GM12878 (cell line): ENCODE measurements around the gene AGAP1. TPM values are rescaled to one million over a fixed set of nuclear protein-coding genes. Genes with fewer than 3 reads are reported as not detected.

Source experiments
- ATAC-seq: fragments of 200-7000 bp; cut with Tn5 transposase; 3 replicates; pipeline ENCODE4 v1.9.1; 2020; ENCODE audit warnings: mild to moderate bottlenecking, moderate library complexity
- BruUV-seq: library from RNA; stranded (reverse); fragments of 400-500 nt; replicated peaks from 2 replicates; lab custom pipeline; 2021; lab: Mats Ljungman, UMichigan
- CTCF ChIA-PET: fragments of 300-600 bp; sonication (Branson Sonifier 250); formaldehyde crosslinking; extraction: SDS; loops from one replicate; lab custom pipeline; 2021; ENCODE audit warnings: inconsistent platforms; lab: Yijun Ruan, JAX
- POLR2A ChIA-PET: fragments of 350-600 bp; formaldehyde crosslinking; extraction: SDS; loops from one replicate; lab custom pipeline; 2021; ENCODE audit warnings: inconsistent platforms; lab: Charles Lee
- RAD21 ChIA-PET: fragments of 300-600 bp; sonication (Branson Sonifier 250); formaldehyde crosslinking; loops from one replicate; lab custom pipeline; 2023; ENCODE audit warnings: antibody characterized with exemption; ENCODE audit not compliant: unreplicated experiment; lab: Charles Lee
- SMC1A ChIA-PET: fragments of 300-600 bp; sonication (Branson Sonifier 250); formaldehyde crosslinking; loops from one replicate; lab custom pipeline; 2023; ENCODE audit not compliant: unreplicated experiment, uncharacterized antibody; lab: Charles Lee
- DNase-seq: peaks from one replicate; pipeline ENCODE4 v3.0.0-alpha.2; 2011; ENCODE audit warnings: low read depth, low spot score
- FAIRE-seq: peaks from 3 replicates; lab custom pipeline; 2011; peaks lifted over from hg19 to GRCh38; lab: Jason Lieb, UNC
- H2AFZ ChIP-seq: 2 replicates; pipeline ENCODE4 v1.6.0; 2011; ENCODE audit warnings: low read depth, low read length, control low read depth; ENCODE audit not compliant: control insufficient read depth
- H3K27ac ChIP-seq: 2 replicates; pipeline ENCODE4 v1.5.1; 2011; ENCODE audit warnings: control low read depth; ENCODE audit not compliant: control insufficient read depth, insufficient read depth
- H3K27me3 ChIP-seq, 2 experiments: replicated peaks in 1 of 2; 2 replicates each; pipeline versions ENCODE4 v1.6.0 to v1.6.1; 2011; ENCODE audit warnings: low read length in 1 of 2; ENCODE audit not compliant: control insufficient read depth in 2 of 2, insufficient read depth in 2 of 2
- H3K36me3 ChIP-seq, 2 experiments: 2 replicates each; pipeline ENCODE4 v1.5.1; 2011; ENCODE audit warnings: low read length in 1 of 2; ENCODE audit not compliant: control insufficient read depth in 2 of 2, insufficient read depth in 2 of 2
- H3K4me1 ChIP-seq: 2 replicates; pipeline ENCODE4 v1.6.1; 2011; ENCODE audit warnings: mild to moderate bottlenecking, low read length, moderate library complexity, mixed read lengths; ENCODE audit not compliant: control insufficient read depth, insufficient read depth
- H3K4me2 ChIP-seq: 2 replicates; pipeline ENCODE4 v1.6.0; 2011; ENCODE audit warnings: control low read depth; ENCODE audit not compliant: control insufficient read depth, insufficient read depth
- H3K4me3 ChIP-seq: fragments of 200-600 bp; sonication (generic); 2 replicates; pipeline ENCODE4 v1.5.1; 2016
- H3K79me2 ChIP-seq: 2 replicates; pipeline ENCODE4 v1.6.0; 2011; ENCODE audit warnings: low read length; ENCODE audit not compliant: control insufficient read depth, insufficient read depth
- H3K9ac ChIP-seq: 2 replicates; pipeline ENCODE4 v1.8.0; 2011; ENCODE audit warnings: low read length, control low read depth, mixed read lengths; ENCODE audit not compliant: control insufficient read depth, insufficient read depth
- H3K9me3 ChIP-seq: replicated peaks from 3 replicates; pipeline ENCODE4 v1.5.1; 2011; ENCODE audit warnings: mild to moderate bottlenecking, low read length; ENCODE audit not compliant: control insufficient read depth, insufficient read depth
- H4K20me1 ChIP-seq: 2 replicates; pipeline ENCODE4 v1.6.0; 2011; ENCODE audit not compliant: control insufficient read depth, insufficient read depth
- CBFB ChIP-seq: IDR thresholded peaks from 2 replicates; pipeline ENCODE4 v1.6.1; 2016; ENCODE audit warnings: antibody characterized with exemption, low read depth
- CHD2 ChIP-seq: IDR thresholded peaks from 2 replicates; pipeline ENCODE4 v1.6.1; 2011; ENCODE audit warnings: low read depth, low read length, improper control_type of control experiment, borderline replicate concordance
- EP300 ChIP-seq, 2 experiments: fragments of 150-350 bp in 1 of 2; IDR thresholded peaks; 2 replicates each; pipeline ENCODE4 v1.6.1; 2011 to 2012; ENCODE audit warnings: low read depth in 2 of 2, low read length in 2 of 2, borderline replicate concordance in 1 of 2, improper control_type of control experiment in 1 of 2, inconsistent platforms in 1 of 2; ENCODE audit not compliant: control insufficient read depth in 1 of 2
- PAX5 ChIP-seq: IDR thresholded peaks from 2 replicates; pipeline ENCODE4 v1.6.1; 2011; ENCODE audit warnings: low read depth, low read length, borderline replicate concordance
- POLR2A ChIP-seq: IDR thresholded peaks from 2 replicates; pipeline ENCODE4 v1.6.1; 2011; ENCODE audit warnings: low read depth, mild to moderate bottlenecking, low read length
- RELA ChIP-seq: fragments of 450-650 bp; IDR thresholded peaks from 2 replicates; pipeline ENCODE4 v1.8.0; 2014; ENCODE audit warnings: borderline replicate concordance; ENCODE audit not compliant: partially characterized antibody
- STAT1 ChIP-seq: fragments of 450-650 bp; conservative IDR thresholded peaks from 2 replicates; pipeline ENCODE4 v1.6.1; 2014; ENCODE audit warnings: antibody characterized with exemption, mild to moderate bottlenecking
- SUZ12 ChIP-seq: fragments of 200-600 bp; sonication (generic); IDR thresholded peaks from one replicate; pipeline ENCODE4 v1.6.1; 2018; ENCODE audit warnings: antibody characterized with exemption, mild to moderate bottlenecking; ENCODE audit not compliant: unreplicated experiment
- ZNF207 ChIP-seq: fragments of 450-650 bp; IDR thresholded peaks from 2 replicates; pipeline ENCODE4 v1.6.1; 2014; ENCODE audit warnings: antibody characterized with exemption, mild to moderate bottlenecking, borderline replicate concordance
- WGBS: methylation state at CpG from one replicate; pipeline ENCODE4 v1.1.6; 2016; ENCODE audit warnings: low lambda C conversion rate; ENCODE audit not compliant: insufficient replicate concordance, insufficient coverage; ENCODE audit errors: missing lambda C conversion rate; 5-methylcytosine and 5-hydroxymethylcytosine counted together
- in situ Hi-C: fragments of 300-500 bp; cut with MboI; formaldehyde crosslinking; loops from 9 replicates; pipeline ENCODE4 v1.14.3; 2018; ENCODE audit warnings: mixed read lengths
- intact Hi-C: fragments of 100-400 bp; cut with micrococcal nuclease; formaldehyde crosslinking; loops from one replicate; pipeline ENCODE4 v1.14.2; 2022; ENCODE audit not compliant: unreplicated experiment
- polyA plus RNA-seq, 11 experiments: library from polyadenylated mRNA; depleted of rRNA in 4 of 11; unstranded in 6 of 11; stranded (reverse) in 5 of 11; fragments of >200 nt; fragmentation: Nextera tagmentation in 4 of 11; fragmentation: Illumina TruSeq in 1 of 11; extraction: Ambion mirVana in 4 of 11; extraction: Trizol in 1 of 11; gene quantifications; 1 replicate in 1 of 11; 2 replicates in 10 of 11; pipeline versions ENCODE4 v1.2.1 to v1.2.3, GENCODE V29; 2011 to 2016; ENCODE audit warnings: inconsistent platforms in 2 of 11, missing spikeins in 2 of 11, low read depth in 1 of 11
- total RNA-seq, 4 experiments: library from RNA; depleted of rRNA in 3 of 4; stranded (reverse); fragments of >200 nt in 3 of 4; fragmentation: Illumina TruSeq in 1 of 4; extraction: Trizol in 1 of 4; gene quantifications; 2 replicates each; pipeline versions ENCODE4 v1.2.1 to v1.2.3, GENCODE V29; 2013 to 2021
- TF ChIP-seq, protein P1 (sequence below): fragments of 450-650 bp; formaldehyde crosslinking; IDR thresholded peaks from 2 replicates; pipeline ENCODE4 v1.4.0; 2022; ENCODE audit warnings: mild to moderate bottlenecking, moderate library complexity
- TF ChIP-seq, protein P2 (sequence below): IDR thresholded peaks from 2 replicates; pipeline ENCODE4 v1.6.1; 2012; ENCODE audit warnings: low read depth, low read length, improper control_type of control experiment
- TF ChIP-seq, protein P3 (sequence below): IDR thresholded peaks from 2 replicates; pipeline ENCODE4 v1.6.1; 2011; ENCODE audit warnings: low read depth, mild to moderate bottlenecking, low read length, moderate library complexity, borderline replicate concordance; ENCODE audit errors: extremely low read depth
- TF ChIP-seq, protein P4 (sequence below): fragments of 450-650 bp; IDR thresholded peaks from 2 replicates; pipeline ENCODE4 v1.6.1; 2014; ENCODE audit warnings: mild to moderate bottlenecking

AGAP1 gene
- total and polyA plus RNA-seq, 10 of the 15 experiments (the other 5 are each of a cell fraction or from before 2014, with no cell fraction given), result 0.05 to 0.15 (median 0.06) TPM; not detected in 7

DNA sequence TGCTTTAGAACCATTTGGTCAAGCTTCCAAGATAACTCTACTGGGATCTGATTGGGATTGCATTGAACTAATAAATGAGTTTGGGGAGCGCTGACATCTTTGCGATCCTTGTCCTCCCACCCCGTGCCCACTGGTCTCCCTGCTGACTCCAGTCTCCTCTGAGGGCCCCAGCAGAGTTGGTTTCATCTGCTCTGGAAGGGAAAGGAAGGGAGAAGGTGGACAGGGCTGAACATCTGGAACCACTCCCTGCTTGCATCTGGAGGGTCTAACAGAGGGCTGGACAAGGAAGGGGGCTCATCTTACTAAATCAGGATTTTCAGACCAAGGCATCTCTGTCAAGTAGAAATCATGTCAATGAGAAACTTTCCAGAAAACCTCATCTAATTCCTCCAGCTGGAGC is 661.6 kb downstream of the AGAP1 start (continued):
- TF ChIP-seq, protein P1, sequence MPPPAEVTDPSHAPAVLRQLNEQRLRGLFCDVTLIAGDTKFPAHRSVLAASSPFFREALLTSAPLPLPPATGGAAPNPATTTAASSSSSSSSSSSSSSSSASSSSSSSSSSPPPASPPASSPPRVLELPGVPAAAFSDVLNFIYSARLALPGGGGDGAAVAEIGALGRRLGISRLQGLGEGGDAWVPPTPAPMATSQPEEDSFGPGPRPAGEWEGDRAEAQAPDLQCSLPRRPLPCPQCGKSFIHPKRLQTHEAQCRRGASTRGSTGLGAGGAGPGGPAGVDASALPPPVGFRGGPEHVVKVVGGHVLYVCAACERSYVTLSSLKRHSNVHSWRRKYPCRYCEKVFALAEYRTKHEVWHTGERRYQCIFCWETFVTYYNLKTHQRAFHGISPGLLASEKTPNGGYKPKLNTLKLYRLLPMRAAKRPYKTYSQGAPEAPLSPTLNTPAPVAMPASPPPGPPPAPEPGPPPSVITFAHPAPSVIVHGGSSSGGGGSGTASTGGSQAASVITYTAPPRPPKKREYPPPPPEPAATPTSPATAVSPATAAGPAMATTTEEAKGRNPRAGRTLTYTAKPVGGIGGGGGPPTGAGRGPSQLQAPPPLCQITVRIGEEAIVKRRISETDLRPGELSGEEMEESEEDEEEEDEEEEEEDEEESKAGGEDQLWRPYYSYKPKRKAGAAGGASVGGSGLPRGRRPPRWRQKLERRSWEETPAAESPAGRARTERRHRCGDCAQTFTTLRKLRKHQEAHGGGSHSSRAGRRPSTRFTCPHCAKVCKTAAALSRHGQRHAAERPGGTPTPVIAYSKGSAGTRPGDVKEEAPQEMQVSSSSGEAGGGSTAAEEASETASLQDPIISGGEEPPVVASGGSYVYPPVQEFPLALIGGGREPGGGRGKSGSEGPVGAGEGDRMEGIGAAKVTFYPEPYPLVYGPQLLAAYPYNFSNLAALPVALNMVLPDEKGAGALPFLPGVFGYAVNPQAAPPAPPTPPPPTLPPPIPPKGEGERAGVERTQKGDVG (CRISPR knock-in tag), result no peak

DNA sequence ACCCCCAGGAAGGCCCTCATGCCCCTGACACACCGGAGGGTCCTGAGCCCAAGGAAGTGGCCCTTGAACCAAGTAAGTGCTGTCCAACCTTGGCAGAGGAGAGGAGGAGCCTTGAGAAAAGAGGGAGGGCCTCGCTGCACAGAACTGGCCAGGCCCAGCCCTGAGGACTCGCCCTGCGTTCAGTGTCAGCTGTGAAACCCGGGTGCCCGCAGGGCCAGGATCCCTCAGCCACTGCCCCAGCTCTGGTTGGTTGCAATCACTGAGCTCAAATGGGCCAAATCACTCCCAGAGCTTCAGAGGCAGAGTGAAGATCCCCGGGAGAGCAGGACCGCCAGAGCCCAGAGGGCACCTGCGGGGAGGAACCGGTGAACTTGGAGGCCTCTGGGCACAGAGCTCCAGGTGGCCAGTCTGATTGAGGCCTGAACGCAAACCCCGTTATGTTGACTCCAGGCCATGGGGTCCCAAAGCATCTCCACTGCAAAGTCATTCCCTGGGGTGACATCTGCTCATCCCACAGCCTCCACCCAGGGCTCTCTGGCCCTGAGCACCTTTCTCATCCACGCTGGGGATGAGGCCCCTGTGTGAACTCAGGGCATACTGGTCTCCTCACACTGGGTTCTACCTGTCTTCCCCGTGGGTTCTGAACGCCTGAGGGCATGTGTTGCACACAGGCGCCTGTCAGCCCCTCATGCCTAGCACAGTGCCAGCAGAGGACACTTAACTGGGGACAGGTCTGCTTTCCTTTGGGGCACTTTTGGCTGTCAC is 662.4 kb downstream of the AGAP1 start:
- TF ChIP-seq, protein P2, sequence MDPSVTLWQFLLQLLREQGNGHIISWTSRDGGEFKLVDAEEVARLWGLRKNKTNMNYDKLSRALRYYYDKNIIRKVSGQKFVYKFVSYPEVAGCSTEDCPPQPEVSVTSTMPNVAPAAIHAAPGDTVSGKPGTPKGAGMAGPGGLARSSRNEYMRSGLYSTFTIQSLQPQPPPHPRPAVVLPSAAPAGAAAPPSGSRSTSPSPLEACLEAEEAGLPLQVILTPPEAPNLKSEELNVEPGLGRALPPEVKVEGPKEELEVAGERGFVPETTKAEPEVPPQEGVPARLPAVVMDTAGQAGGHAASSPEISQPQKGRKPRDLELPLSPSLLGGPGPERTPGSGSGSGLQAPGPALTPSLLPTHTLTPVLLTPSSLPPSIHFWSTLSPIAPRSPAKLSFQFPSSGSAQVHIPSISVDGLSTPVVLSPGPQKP, result no peak
- TF ChIP-seq EP300 (IDR thresholded peaks at IDR 0.05; ENCODE audit: borderline replicate concordance in 1 of 2, control insufficient read depth in 1 of 2, low read depth in 2 of 2, low read length in 2 of 2) (no peak), CHD2 (no peak), PAX5 (no peak), CBFB (no peak), POLR2A (no peak), RELA (no peak), STAT1 (no peak), SUZ12 (no peak), ZNF207 (no peak)
- TF ChIP-seq, protein P3, sequence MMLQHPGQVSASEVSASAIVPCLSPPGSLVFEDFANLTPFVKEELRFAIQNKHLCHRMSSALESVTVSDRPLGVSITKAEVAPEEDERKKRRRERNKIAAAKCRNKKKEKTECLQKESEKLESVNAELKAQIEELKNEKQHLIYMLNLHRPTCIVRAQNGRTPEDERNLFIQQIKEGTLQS, result no peak
- TF ChIP-seq, protein P4, sequence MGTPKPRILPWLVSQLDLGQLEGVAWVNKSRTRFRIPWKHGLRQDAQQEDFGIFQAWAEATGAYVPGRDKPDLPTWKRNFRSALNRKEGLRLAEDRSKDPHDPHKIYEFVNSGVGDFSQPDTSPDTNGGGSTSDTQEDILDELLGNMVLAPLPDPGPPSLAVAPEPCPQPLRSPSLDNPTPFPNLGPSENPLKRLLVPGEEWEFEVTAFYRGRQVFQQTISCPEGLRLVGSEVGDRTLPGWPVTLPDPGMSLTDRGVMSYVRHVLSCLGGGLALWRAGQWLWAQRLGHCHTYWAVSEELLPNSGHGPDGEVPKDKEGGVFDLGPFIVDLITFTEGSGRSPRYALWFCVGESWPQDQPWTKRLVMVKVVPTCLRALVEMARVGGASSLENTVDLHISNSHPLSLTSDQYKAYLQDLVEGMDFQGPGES, result no peak

More for the DNA sequence above, 662.4 kb downstream of the AGAP1 start:
- Histone ChIP-seq H4K20me1 (no peaks in the 10 kb centered on the region), H2AFZ (no peak overlapping the region), H3K79me2 (no peaks in the 10 kb centered on the region), H3K4me2 (no peak overlapping the region), H3K36me3 (no peaks in the 10 kb centered on the region), H3K4me3 (no peak overlapping the region), H3K9ac (no peak overlapping the region), H3K4me1 (no peaks in the 10 kb centered on the region), H3K27me3 (peaks cover 0 to 1% of the 10 kb centered on the region in 2 experiments; a peak in 2 of 4 replicates), H3K27ac (no peak overlapping the region), H3K9me3 (no peaks in the 10 kb centered on the region)
- 16% methylated on average over 16 of the region's 16 CpGs for WGBS
- in situ Hi-C loops, result no loop called here
- no peak for FAIRE-seq
- ChIA-PET CTCF (no interaction called here), SMC1A (no interaction called here), RAD21 (no interaction called here), POLR2A (no interaction called here)
- no TSS peak for BruUV-seq
- ATAC-seq, result no peak
- DNase-seq, result no peak
- intact Hi-C loops, result no loop called here
